Mucosa of stomach (tissue), 1 donor: Measurements from ENCODE around the gene PODXL.

Source experiments
- H3K27me3 ChIP-seq: one replicate; pipeline ENCODE4 v1.7.0; 2013; ENCODE audit warnings: mild to moderate bottlenecking, low read length; ENCODE audit not compliant: control insufficient read depth, insufficient read depth
- H3K36me3 ChIP-seq: one replicate; pipeline ENCODE4 v1.7.0; 2013; ENCODE audit warnings: low read length; ENCODE audit not compliant: control insufficient read depth, insufficient read depth
- H3K4me1 ChIP-seq: one replicate; pipeline ENCODE4 v1.7.0; 2013; ENCODE audit warnings: mild to moderate bottlenecking, low read length; ENCODE audit not compliant: control insufficient read depth, insufficient read depth
- H3K4me3 ChIP-seq: one replicate; pipeline ENCODE4 v1.7.0; 2013; ENCODE audit warnings: low read length
- H3K9ac ChIP-seq: one replicate; pipeline ENCODE4 v1.7.0; 2013; ENCODE audit warnings: mild to moderate bottlenecking, low read length, moderate library complexity
- H3K9me3 ChIP-seq: one replicate; pipeline ENCODE4 v1.7.0; 2013; ENCODE audit warnings: mild to moderate bottlenecking, low read length, moderate library complexity; ENCODE audit not compliant: control insufficient read depth
- donor health status: Pancreatic carcinoma.

The PODXL gene

GRCh38 chr7:131544449-131545301 is 11.8 kb downstream of the PODXL start:
- Histone ChIP-seq H3K36me3 (no peaks in the 10 kb centered on the region), H3K4me1 (peaks cover 11% of the 10 kb centered on the region), H3K9me3 (no peaks in the 10 kb centered on the region), H3K27me3 (no peaks in the 10 kb centered on the region), H3K9ac (no peak overlapping the region), H3K4me3 (no peak overlapping the region)

- no peaks in the 10 kb centered on the region for H3K27me3 ChIP-seq
- H3K4me3 ChIP-seq = no peak overlapping the region
- H3K4me1 ChIP-seq = peaks cover 11% of the 10 kb centered on the region
- H3K36me3 ChIP-seq = no peaks in the 10 kb centered on the region
- H3K9ac ChIP-seq = no peak overlapping the region
- no peaks in the 10 kb centered on the region for H3K9me3 ChIP-seq
These were observed 12.4 kb downstream of the PODXL start for GRCh38 chr7:131544021-131544420.

GRCh38 chr7:131543298-131543697 is 13.1 kb downstream of the PODXL start:
- H3K4me1 ChIP-seq = peaks cover 11% of the 10 kb centered on the region
- H3K4me3 ChIP-seq = no peak overlapping the region
- no peaks in the 10 kb centered on the region for H3K27me3 ChIP-seq
- no peaks in the 10 kb centered on the region for H3K36me3 ChIP-seq
- H3K9ac ChIP-seq = no peak overlapping the region
- no peaks in the 10 kb centered on the region for H3K9me3 ChIP-seq

- Histone ChIP-seq H3K27me3 (no peaks in the 10 kb centered on the region), H3K9me3 (no peaks in the 10 kb centered on the region), H3K4me3 (no peak overlapping the region), H3K9ac (no peak overlapping the region), H3K4me1 (peaks cover 11% of the 10 kb centered on the region), H3K36me3 (no peaks in the 10 kb centered on the region)
These were observed 15.8 kb downstream of the PODXL start for GRCh38 chr7:131540491-131541162.

GRCh38 chr7:131538813-131539179 is 17.6 kb downstream of the PODXL start:
- Histone ChIP-seq H3K9ac (no peak overlapping the region), H3K4me3 (no peak overlapping the region), H3K4me1 (peaks cover 11% of the 10 kb centered on the region), H3K9me3 (no peaks in the 10 kb centered on the region), H3K36me3 (no peaks in the 10 kb centered on the region), H3K27me3 (no peaks in the 10 kb centered on the region)

GRCh38 chr7:131538071-131538812 is 18.2 kb downstream of the PODXL start:
- Histone ChIP-seq H3K27me3 (no peaks in the 10 kb centered on the region), H3K4me3 (no peak overlapping the region), H3K36me3 (no peaks in the 10 kb centered on the region), H3K4me1 (peaks cover 11% of the 10 kb centered on the region), H3K9ac (no peak overlapping the region), H3K9me3 (no peaks in the 10 kb centered on the region)

GRCh38 chr7:131537571-131537978 is 18.9 kb downstream of the PODXL start:
- Histone ChIP-seq H3K9ac (no peak overlapping the region), H3K4me3 (no peak overlapping the region), H3K9me3 (no peaks in the 10 kb centered on the region), H3K36me3 (no peaks in the 10 kb centered on the region), H3K27me3 (no peaks in the 10 kb centered on the region), H3K4me1 (peaks cover 11% of the 10 kb centered on the region)

GRCh38 chr7:131536361-131536849 is 20.0 kb downstream of the PODXL start:
- no peaks in the 10 kb centered on the region for H3K27me3 ChIP-seq
- no peaks in the 10 kb centered on the region for H3K9me3 ChIP-seq
- H3K36me3 ChIP-seq = no peaks in the 10 kb centered on the region
- no peak overlapping the region for H3K9ac ChIP-seq
- no peak overlapping the region for H3K4me3 ChIP-seq
- peaks cover 11% of the 10 kb centered on the region for H3K4me1 ChIP-seq

GRCh38 chr7:131533566-131534561 is 22.6 kb downstream of the PODXL start:
- Histone ChIP-seq H3K9ac (no peak overlapping the region), H3K27me3 (no peaks in the 10 kb centered on the region), H3K4me3 (no peak overlapping the region), H3K4me1 (no peaks in the 10 kb centered on the region), H3K36me3 (no peaks in the 10 kb centered on the region), H3K9me3 (no peaks in the 10 kb centered on the region)

GRCh38 chr7:131533151-131533559 is 23.3 kb downstream of the PODXL start:
- H3K9ac ChIP-seq = no peak overlapping the region
- no peaks in the 10 kb centered on the region for H3K9me3 ChIP-seq
- H3K4me1 ChIP-seq = no peaks in the 10 kb centered on the region
- H3K27me3 ChIP-seq = no peaks in the 10 kb centered on the region
- H3K4me3 ChIP-seq = no peak overlapping the region
- no peaks in the 10 kb centered on the region for H3K36me3 ChIP-seq

- Histone ChIP-seq H3K27me3 (no peaks in the 10 kb centered on the region), H3K9ac (no peak overlapping the region), H3K4me1 (no peaks in the 10 kb centered on the region), H3K36me3 (no peaks in the 10 kb centered on the region), H3K4me3 (no peak overlapping the region), H3K9me3 (no peaks in the 10 kb centered on the region)
These were observed 23.8 kb downstream of the PODXL start for GRCh38 chr7:131532570-131533091.
